Astrocyte of the hippocampus (primary cell): Measurements from ENCODE around the gene B4GALNT3.
"Not testable (repeated sequence)": the region's sequence is repeated elsewhere in the genome, so short reads cannot be mapped to it uniquely, and the experiment has no call there.

Source experiments
- DNase-seq: peaks from one replicate; pipeline ENCODE4 v3.0.0; 2011; ENCODE audit warnings: low read depth, low spot score

B4GALNT3 gene

DNA sequence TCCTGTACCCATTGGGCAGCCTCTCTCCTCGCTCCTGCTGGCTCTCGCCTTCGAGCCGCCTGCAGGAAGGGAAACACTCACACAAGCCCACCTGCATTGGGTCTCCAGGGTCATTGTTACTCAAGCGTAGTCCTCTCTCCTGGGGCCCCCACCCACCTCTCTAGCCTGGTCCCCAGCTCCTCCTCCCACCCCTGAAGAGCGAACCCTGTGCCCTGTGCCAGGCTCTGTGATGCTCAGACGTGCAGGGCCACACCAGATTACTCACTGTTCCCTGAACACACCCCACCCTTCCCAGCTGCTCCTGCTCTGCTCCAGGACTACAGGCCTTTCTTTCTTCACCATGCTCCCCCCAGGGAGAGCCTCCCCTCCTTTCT lies 115.4 kb downstream of the B4GALNT3 start:
- no peak for DNase-seq

- DNase-seq: peak; percentile 87
Observed at GRCh38 chr12:575948-576614, 116.3 kb downstream of the B4GALNT3 start.

GRCh38 chr12:576615-577110 lies 116.9 kb downstream of the B4GALNT3 start:
- DNase-seq: no peak

- not testable (repeated sequence) for DNase-seq
Observed at GRCh38 chr12:577994-578747, 118.4 kb downstream of the B4GALNT3 start.

DNA sequence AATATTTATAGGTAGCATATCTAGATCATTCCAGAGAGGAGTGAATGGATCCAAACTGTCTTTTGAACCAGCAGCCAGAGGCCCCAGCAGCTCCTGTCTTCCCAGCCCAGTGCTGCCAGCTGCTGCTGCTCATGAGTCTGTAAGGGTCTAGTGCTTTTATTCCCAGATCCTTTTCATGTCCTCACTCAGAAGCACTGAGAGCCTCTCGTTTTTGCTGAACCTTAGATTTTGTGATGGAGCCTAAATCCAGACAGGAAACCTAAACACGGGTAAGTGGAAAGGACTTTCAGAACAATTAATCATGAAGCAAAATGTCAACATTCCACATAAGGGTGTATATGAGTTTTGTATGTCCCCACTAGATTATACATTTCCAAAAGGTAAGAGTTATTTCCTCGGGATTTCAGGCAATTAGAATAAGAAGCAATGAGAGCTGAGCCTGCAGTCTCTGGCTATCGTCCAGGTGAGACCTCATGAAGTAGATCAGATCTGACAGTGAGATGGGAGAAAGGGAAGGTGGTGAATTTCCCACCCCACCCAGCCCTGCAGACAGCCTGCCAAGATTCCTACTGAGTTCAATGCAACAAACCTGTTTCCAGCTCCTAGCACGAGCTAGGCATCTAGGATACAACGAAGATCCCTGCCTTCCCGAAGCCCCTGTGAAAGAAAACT lies 119.1 kb downstream of the B4GALNT3 start:
- DNase-seq: peak; percentile 28

GRCh38 chr12:579420-580110 lies 119.8 kb downstream of the B4GALNT3 start:
- DNase-seq: no peak

DNA sequence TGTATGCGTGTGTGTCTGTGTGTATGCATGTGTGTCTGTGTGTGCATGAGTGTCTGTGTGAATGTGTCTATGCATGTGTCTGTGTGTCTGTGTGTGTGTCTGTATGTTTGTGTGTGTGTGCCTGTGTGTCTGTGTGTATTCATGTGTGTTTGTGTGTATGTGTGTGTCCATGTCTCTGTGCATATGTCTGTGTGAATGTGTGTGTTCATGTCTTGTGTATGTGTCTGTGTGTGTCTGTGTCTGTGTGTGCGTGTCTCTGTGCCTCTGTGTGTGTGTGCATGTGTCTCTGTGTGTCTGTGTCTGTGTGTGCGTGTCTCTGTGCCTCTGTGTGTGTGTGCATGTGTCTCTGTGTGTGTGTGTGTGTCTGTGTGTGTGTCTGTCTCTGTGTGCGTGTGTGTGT lies 121.1 kb downstream of the B4GALNT3 start:
- DNase-seq: no peak

DNA sequence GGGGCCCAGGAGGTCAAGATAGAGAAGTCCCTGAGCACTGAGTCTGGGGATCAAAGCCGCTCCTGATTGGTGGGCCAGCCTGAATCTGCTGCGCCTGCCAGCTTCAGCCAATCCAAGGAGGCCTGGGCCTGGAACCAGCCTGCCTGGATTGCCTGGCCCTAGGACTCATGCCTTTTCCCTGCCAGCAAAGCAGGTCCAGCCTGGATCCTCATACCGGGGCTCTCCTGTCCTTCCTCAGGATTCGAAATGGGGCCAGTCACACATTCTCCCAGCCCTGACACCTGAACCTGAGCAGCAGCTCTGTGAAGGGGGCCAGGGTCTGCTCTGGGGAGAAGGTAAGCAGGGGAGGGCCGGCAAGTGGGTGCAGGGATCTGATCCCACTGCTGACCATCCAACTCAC lies 121.6 kb downstream of the B4GALNT3 start:
- no peak for DNase-seq

DNA sequence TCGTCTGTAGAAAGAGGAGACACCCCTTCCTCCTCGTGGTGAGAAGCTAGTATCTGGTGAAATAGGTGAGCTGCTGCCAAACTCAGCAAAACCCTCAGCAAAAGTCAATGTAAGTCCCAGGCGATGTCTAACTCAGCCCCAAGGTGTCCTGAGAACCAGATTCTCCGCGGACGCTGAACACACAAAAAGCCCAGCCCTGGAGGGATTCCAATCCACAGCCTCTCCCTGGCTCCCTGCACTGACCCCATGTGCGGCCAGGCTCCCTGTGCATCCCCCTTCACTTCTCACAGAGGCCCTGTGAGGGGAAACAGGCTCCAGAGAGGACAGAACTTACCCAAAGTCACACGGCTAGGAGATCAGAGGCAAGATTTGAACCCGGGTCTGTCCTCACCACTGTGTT lies 122.0 kb downstream of the B4GALNT3 start:
- DNase-seq: no peak

DNA sequence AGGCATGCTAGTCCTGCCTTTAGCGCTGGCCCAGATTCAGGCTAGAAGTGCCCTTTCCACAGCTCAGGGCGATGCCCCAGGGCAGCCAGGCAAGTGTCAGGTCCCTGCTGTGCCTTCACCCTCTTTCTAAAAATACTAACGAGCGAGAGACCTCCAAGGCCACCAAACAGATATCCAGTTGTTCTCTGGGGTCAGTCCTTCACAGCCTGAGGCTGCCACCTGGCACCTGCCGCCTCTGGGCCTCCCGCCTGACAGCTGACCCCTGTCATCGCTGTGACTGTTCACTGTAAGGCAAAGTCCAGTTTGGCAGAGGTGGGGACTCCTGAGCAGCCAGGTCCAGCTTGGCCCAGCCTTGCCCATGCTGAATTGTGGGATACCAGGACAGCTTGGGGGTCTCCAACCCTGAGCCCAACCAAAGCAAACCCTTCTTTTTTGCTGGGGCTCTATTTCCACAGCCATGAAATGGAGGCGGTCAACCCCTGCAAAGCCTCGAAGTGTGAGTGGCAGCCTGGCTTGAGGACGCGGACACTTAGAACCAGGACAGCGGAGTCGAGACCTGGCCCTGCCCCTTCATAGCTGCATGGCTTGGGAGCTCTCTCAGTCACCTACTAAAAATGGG lies 123.6 kb downstream of the B4GALNT3 start:
- DNase-seq: no peak

DNA sequence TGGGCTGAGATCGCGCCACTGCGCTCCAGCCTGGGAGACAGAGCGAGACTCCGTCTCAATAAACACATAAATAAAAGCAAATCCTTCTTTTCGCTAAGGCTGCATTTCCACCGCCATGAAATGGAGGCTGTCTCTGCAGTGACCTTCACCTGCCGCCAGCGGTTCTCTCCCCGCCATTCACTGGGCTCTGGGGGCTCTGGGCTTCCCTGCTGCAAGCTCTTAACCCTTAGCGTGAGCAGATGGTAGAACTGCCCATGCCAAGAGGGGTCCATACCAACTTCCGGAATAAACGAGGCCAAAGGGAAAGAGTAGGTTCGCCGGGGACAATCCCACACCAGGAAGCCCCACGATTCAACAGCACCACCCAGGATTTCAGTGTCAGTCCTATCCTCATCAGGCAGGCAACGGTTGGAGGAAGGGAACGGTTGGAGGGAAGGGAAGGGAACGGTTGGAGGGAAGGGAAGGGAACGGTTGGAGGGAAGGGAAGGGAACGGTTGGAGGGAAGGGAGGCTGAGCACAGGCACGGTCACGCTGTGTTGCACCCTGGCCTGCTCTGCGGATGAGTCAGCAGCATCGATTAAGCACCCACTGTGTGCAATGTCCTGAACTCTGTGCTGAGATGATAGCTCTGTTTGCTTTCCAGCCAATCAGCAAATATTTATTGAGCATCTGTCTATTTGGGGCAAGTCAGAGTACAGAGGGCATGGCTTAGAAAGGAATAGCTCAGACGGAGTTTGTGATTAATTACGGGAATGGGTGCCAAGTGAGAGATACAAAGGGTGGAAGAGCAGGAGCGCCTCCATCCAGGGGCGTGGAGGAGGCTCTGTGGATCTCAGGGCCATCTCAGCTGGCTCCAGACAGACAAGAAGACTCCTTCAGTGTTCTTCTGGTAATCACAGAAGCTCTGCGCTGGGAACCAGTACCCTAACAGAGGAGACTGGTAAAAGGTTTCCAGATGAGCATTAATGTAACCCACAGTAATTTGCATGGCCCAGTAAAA lies 125.6 kb downstream of the B4GALNT3 start:
- DNase-seq: no peak

DNA sequence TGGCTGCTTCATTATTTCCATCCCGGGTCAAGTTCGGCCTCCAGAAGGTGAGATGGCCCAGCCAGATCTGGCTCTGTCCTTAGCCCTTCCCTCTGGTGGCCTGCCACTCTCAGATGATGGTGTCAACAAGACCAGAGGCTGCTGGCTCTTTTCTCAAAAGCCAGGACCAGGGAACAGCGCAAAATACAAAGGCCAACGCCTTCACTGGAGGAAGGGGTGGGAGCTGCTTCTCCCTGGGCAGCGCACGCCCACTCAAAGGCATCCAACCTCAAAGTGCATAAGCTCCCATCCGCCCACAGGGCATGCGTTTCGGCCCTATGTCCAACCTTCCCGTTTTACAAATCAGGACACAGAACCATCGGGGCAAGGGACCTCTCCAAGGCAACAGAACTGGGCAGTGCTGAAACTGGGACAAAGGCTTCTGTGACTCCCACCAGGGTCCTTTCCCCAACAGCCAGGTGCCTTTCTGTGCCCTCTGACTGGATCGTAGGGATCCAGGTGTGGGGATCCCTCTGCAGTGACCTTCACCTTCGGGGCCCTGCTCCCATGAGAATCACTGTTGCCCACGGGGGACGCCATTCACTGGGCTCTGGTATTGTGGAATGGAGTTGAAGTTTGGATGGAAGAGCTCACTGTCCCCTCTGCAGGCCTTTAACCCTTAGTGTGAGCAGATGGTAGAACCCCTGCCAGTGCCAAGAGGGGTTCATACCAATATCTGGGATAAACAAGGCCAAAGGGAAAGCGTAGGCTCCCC lies 126.8 kb downstream of the B4GALNT3 start:
- DNase-seq: no peak

DNA sequence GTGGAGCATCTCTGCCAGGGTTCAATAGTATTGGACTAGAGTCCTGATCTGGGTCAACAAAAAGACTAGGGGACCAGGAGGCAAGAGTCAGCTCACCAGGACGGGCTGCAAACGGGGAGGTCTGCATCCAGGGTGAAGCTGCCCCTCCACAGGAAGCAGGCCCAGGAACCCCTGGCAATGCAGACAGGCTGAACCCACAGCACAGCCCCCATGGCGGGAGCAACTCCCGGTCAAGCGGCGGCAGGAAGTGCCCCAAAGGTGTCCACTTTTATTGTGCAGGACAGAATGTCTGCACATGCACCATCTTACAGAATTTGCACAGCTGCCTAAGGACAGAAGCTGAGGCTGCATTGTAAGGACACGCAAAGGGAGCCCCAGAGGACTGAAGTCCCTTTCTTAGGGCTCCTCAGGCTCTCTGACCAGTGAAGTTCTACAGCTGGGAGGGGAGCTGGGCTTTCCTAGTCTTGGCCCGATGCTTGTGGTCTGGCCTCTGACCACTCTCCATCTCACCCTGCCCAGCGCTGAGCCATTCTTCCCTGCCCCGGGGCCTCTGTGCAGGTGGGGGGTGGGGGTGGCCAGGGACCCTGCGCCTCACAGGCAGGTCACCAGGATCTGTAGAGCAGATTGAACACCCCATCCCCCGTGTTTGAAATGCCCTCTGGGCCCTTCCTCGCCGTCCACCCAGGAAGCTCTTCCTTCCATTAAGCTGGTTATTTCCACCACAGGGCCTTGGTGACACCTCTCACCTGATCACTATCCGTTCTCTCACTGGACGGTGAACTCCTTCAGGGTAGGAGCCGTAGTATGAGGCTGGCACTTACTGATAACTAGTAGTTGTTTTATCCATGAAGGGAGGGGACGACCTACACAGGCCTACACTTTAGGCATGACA lies 127.6 kb downstream of the B4GALNT3 start:
- no peak for DNase-seq

- no peak for DNase-seq
Observed at GRCh38 chr12:588024-588322, 128.2 kb downstream of the B4GALNT3 start.

GRCh38 chr12:588646-589045 lies 128.9 kb downstream of the B4GALNT3 start:
- DNase-seq: no peak

- DNase-seq: no peak
Observed at GRCh38 chr12:590206-590750, 130.5 kb downstream of the B4GALNT3 start.

DNA sequence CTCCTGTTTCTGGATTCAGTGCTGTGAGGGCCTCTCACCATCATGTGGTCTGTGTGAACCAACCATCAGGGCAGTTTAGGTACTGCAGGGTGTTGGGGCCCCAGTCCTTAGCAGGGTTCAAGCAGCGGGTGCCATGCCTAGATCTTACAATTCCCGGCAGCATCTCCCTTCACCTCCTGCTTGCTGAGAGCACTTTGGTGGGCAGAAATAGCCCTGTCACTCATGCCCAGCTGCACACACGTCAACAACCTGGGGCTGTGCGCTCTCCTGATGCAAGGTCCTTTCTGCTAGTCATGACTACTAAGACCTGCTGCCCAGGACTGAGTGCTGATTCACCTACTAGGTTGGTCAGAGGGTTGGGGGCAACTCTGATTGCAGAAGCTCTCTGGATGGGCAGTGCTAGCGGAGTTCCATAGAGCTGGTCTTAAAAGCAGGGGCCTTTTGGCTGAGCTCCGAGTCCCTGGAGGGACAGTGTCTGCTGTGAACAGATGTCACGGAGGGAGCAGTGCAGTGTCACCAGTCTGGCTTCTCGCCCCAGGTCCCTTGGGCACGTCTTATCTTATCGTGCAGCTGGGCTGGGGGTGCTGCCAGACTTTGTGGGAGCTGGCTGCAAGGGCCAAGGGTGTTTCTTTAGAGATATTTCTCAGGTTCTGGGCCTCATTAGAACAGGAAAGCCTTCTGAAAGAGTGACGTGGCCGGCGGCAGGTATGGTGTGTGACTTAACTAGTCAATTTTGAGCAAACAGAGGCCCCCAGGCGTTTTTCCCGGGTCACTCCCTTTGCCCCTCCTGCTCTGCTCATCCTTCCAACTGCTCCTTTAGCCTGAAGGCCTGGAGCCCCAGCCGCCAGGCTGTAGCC lies 131.7 kb downstream of the B4GALNT3 start:
- DNase-seq: no peak
